Measurements from ENCODE around the gene CALCOCO2. TPM values are rescaled to one million over a fixed set of nuclear protein-coding genes. Genes with fewer than 3 reads are reported as not detected.
A peak's percentile ranks its signal among the peaks of the same experiment; 100 is the strongest.

Gene CALCOCO2
- total and polyA plus RNA-seq, 10 of the 15 experiments (the other 5 are each of a cell fraction or from before 2014, with no cell fraction given): 20.2 to 138 (median 53.1) TPM

- TF ChIP-seq GABPA (IDR thresholded peaks at IDR 0.05; ENCODE audit: low read depth) (no peak; the same call in 1 of the 2 replicates), MTA2 (IDR thresholded peaks at IDR 0.05; ENCODE audit: low read depth) (0 out of 2 replicates have a peak, but pooled peaks have one; percentile 20), MYC (IDR thresholded peaks at IDR 0.05; ENCODE audit: insufficient read depth, insufficient read length, insufficient replicate concordance, low read length, severe bottlenecking) (peak; percentile 13), ZNF687 (IDR thresholded peaks at IDR 0.05) (peak; percentile 46; the same call in 1 of the 2 replicates), MXI1 (IDR thresholded peaks at IDR 0.05; ENCODE audit: low read depth, low read length) (peak; percentile 59; the same call in 1 of the 2 replicates), POLR2A (IDR thresholded peaks at IDR 0.05; ENCODE audit: low read depth, low read length) (peak; percentile 96), KAT2A (conservative IDR thresholded peaks at IDR 0.05; ENCODE audit: control insufficient read depth, low read depth, low read length) (no peak), DPF2 (IDR thresholded peaks at IDR 0.05) (peak; percentile 90), TBL1XR1 (IDR thresholded peaks at IDR 0.05; ENCODE audit: low read depth, low read length) (no peak), RELB (IDR thresholded peaks at IDR 0.05; ENCODE audit: low read depth) (peak; percentile 75), SREBF2 (IDR thresholded peaks at IDR 0.05; ENCODE audit: low read length) (no peak)
- TF ChIP-seq, protein P1, sequence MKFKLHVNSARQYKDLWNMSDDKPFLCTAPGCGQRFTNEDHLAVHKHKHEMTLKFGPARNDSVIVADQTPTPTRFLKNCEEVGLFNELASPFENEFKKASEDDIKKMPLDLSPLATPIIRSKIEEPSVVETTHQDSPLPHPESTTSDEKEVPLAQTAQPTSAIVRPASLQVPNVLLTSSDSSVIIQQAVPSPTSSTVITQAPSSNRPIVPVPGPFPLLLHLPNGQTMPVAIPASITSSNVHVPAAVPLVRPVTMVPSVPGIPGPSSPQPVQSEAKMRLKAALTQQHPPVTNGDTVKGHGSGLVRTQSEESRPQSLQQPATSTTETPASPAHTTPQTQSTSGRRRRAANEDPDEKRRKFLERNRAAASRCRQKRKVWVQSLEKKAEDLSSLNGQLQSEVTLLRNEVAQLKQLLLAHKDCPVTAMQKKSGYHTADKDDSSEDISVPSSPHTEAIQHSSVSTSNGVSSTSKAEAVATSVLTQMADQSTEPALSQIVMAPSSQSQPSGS (IDR thresholded peaks at IDR 0.05; ENCODE audit: low read length): no peak
- TF ChIP-seq, protein P2, sequence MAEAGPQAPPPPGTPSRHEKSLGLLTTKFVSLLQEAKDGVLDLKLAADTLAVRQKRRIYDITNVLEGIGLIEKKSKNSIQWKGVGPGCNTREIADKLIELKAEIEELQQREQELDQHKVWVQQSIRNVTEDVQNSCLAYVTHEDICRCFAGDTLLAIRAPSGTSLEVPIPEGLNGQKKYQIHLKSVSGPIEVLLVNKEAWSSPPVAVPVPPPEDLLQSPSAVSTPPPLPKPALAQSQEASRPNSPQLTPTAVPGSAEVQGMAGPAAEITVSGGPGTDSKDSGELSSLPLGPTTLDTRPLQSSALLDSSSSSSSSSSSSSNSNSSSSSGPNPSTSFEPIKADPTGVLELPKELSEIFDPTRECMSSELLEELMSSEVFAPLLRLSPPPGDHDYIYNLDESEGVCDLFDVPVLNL (IDR thresholded peaks at IDR 0.05; ENCODE audit: low read depth, low read length): no peak
Measured at GRCh38 chr17:48908047-48908843, 77.4 kb downstream of the CALCOCO2 start, which contains the start of gene UBE2Z (continued).
